ENCODE results near the gene LZTR1.
"Not testable (repeated sequence)": the region's sequence is repeated elsewhere in the genome, so short reads cannot be mapped to it uniquely, and the experiment has no call there.

LZTR1 gene

DNA sequence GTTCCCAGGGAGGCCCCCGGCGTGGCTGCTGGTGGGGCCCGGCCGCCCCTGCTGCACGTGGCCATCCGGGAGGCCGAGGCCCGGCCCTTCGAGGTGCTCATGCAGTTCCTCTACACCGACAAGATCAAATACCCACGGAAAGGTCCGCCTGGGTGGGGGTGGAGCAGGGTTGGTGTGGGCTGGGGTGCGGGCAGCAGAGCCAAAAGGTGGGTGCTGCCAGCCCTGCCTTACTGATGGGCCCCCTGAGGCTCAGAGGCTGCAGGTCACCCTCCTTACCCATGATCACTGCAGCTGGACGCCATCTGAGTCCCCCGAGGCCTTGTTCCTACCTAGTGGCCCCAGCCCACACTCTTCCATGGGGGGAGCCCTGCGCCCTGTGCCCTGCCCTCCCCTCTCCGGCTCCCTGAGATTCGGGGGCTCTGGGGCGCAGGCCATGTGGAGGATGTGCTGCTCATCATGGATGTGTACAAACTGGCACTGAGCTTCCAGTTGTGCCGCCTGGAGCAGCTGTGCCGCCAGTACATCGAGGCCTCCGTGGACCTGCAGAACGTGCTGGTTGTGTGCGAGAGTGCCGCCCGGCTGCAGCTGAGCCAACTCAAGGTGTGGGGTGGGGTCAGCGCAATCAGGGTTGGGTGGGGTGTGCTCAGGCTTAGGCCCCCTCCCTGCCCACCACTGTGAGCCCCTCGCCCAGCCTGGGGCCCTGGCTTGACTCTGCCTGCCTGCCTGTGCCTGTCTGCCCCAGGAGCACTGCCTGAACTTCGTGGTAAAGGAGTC, 12.2 kb downstream of the LZTR1 start:
- DNase-seq (ENCODE audit: insufficient read length, low spot score) (no peak), FAIRE-seq (no peak)

DNA sequence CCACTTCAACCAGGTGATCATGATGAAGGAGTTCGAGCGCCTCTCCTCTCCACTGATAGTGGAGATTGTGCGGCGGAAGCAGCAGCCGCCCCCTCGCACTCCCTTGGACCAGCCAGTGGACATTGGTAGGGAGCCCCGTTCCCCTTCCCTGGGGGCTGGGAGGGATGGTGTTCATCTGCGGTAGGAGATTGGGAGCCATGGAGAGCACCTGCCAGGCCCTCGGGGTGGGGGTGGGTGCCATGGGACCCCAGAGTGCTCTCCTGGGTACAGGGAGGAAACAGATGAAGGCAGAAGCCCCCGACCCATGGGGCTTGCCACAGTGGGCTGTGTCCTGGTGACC, 12.8 kb downstream of the LZTR1 start:
- DNase-seq (ENCODE audit: insufficient read length, low spot score) (no peak), FAIRE-seq (no peak)

DNA sequence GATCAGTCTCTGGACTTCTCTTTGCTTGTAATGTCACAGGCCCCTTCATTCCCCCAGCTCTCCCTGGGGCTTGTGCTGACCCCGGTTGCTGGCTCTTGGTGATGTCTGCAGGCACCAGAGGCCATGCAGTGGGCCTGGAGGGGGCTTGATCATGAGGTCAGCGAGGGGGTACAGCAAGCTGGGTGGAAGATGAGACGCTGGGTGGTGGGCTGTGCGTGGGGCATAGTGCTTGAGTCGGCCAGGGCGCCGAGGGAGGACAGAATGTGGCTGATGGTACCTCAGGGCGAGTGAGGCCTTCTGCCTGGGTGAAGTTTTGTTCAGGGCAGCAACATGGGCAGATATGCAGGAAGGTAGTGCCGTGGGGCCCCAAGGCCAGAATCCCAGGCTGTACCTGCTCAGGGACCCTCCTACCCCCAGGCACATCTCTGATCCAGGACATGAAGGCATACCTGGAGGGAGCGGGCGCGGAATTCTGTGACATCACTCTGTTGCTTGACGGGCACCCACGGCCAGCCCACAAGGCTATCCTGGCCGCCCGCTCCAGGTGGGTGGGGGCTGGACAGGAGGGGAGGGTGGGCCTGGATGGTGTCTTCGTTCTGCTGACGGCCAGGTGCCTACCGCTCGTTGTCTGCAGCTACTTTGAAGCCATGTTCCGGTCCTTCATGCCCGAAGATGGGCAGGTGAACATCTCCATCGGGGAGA, 13.4 kb downstream of the LZTR1 start:
- no peak for FAIRE-seq

DNA sequence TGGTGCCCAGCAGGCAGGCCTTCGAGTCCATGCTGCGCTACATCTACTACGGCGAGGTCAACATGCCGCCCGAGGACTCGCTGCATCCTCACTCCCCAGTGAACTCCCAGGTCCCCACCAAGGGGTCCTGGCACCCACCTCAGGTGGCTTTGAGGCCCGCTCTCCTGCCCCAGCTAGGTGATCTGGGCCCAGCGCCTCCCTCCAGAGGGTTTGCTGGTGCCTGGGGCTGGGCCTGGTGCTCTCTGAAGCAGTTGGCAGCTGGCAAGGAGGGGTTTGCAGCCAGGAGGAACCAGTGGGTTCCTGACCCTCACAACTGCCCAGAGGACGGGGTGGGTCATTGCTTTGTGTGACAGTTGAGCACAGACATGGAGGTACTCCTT, 13.9 kb downstream of the LZTR1 start:
- FAIRE-seq, result no peak
- DNase-seq (ENCODE audit: insufficient read length, low spot score), result no peak

More for the DNA sequence above, 13.4 kb downstream of the LZTR1 start:
- DNase-seq (ENCODE audit: insufficient read length, low spot score), result no peak

DNA sequence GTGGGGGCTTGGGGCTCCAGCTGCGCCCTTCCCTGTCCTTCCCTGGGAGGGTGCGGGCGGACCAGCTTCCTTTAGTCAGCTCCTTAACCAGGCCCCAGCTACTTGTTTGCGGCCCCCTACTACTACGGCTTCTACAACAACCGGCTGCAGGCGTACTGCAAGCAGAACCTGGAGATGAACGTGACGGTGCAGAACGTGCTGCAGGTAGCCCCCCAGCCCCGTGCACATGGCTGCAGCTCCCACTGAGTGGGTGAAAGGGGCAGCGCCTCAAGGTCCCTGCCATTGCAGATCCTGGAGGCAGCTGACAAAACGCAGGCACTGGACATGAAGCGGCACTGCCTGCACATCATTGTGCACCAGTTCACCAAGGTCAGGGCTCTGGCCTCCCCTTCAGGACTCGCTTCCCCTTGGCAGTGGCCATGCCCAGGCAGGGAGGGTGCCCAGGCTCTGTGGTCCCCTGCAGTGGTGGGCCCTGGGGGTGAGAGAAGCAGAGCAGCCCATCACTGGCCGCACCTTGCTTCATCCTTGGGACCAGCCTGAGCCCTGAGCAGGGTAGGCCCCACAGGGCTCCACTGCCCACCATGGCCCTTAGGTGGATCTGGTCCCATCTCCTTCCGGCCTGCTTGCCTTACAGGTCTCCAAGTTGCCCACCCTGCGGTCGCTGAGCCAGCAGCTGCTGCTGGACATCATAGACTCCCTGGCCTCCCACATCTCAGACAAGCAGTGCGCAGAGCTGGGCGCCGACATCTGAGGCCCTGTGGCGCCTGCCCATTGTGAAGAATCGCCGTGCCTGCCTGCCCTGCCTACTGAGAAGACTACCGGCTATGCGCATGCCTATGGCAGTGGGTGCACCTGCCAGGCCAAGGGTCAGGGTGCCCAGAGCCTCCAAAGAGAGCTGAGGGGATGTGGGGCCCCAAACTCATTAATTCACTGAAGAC, 14.8 kb downstream of the LZTR1 start:
- FAIRE-seq (no peak), DNase-seq (ENCODE audit: insufficient read length, low spot score) (no peak)

DNA sequence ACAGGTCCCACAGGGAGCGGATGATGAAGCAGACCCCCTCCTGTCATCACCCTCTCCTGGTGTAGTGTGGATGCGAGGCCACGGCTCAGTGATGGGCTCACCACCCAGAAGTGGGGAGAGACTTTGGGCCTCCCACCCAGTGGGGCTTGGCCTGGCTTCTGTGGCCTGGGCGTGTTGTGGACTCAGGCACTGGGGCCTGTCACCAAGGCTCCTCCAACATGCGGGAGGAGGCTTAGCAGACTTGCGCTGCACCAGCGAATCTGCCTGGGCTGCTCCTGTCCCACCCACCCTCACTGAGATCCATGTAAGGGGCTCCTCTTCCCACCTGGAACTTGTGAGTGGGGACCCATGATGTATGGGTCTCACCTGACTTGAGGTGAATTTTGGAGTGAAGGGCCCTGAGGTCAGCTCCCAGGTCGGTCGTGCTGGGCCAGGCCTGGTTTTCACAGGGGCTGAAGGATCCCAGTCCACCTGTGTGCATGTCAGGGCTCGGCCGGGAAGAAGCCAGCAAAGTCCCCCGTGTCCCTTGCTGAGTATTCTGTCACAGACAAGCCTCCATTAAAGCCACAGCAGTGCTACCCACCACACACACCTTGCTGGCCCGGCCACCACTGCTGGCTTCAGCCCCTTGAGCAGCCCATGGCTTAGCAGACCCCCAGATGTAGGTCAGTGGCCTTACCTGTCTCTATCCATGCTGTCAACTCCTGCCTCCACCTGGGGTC, 15.6 kb downstream of the LZTR1 start:
- no peak for DNase-seq (ENCODE audit: insufficient read length, low spot score)
- FAIRE-seq, result no peak

DNA sequence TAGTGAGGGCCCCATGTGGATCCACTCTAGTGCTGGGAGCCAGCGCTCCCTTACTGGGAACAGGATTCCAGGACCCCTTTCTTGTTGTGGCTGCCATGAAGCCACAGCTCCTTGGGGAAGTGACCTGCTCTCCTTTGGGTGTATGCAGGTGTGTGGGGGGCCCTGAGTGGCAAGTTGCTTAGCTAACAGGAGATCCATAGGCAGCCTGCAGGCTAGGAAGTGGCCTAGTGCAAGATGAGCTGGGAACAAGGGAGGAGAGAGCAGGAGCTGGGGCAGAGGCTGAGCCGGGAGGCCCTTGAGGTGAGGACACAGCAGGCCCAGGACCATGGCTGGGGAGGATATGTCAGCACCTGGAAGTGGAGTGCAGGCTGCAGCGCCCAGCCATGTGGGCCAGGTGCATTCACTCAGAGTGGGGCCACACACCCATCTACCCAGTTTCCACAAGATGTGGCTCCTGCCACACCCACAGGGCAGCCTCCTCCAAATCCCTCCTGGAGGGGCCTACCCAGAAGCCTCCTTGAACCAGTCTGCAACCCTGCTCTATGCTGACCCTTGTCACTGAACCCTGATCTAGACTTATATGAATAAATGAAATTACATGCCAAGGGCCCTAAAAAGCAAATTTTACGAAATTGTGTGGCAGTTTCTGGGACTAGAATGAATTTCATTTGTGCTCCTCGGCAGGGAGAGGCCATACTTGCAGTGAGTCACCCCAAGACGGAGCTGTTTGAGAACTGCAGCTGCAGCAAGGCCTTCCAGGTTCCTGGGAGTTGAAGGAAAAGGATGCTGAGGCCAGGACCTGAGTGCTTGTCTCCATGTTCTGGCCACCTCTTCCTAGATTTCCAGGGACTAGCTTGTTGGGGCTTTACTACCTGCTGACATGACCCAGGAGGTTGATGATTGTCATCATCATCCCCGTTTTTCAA, 16.6 kb downstream of the LZTR1 start:
- no peak for DNase-seq (ENCODE audit: insufficient read length, low spot score)
- no peak for FAIRE-seq

DNA sequence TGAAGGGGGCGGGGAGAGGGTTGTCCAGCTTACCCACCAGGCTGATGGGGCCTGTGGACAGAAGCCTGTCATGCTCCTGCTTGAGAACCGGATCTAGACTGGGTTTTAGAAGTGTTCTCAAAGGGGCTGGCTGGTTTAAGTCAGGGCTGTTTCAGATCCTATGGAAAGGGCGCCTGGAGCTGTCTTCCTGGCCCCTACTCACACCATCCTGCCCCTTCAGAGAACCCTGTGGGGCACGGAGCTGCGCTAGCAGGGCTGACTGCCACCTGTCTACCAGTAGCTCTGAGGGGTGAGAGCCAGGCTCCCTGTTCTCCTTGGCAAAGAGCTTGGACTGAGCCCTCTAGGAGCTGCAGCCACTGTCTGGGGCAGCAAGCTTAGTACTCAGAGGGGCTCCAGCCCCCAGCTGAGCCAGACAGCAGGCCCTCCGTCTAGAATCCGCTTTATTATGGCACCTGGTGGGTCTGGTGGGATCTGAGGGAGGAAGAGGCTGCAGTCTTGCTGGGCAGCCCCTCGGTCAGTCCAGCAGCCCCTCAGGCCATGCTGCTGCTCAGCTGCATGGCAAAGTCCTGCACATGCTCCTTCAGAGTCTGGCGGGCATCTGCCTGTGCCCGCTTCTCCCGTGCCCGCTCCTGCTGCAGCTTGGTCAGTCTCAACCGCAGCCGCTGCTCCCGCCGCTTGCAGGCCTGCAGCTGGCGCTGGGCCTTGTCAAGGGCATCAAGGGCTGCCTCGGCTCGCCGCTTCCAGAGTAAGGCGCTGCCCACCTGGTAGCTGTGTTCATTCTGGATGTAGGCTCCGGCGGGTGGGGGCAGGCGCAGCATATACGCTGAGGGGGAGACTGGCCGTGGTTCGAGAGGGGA, 17.5 kb downstream of the LZTR1 start:
- no peak for DNase-seq (ENCODE audit: insufficient read length, low spot score)
- FAIRE-seq, result no peak

DNA sequence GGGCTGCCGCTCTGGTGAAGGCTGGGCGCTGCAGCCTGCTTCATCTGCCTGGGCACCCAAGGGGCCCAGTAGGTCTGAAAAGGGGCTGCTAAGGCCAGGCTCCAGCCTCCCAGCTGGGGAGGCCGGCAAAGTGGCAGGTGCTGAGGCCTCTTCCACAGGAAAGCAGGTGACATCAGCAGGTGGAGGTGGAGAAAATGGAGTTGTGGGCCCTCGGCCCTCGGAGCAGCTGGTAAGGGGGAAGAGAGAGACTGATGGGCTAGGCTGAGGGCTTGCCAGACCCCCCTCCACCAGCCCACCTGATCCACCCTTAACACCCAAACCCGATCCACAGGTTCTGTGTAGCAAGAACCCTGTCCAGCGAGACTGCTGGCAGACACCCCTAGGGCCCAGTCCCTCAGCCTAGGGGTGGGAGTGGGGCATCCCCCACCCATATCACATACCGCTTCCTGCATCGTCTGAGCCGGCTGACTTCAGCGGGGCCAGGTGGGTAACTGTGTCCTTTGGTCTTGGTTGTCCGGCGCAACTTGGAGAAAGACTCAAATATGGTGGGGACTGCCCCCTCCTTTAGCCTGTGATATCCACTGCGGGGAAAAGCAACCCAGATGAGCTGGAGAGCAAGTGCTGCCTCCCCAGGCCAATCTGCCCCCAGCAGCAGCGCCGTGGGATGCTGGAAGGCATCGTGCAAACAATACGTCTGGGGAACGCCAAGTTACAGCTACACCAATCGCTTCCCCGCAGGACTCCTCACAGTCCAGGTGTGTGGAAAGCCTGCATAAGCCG, 18.3 kb downstream of the LZTR1 start:
- no peak for DNase-seq (ENCODE audit: insufficient read length, low spot score)
- peak; percentile 37 for FAIRE-seq

DNA sequence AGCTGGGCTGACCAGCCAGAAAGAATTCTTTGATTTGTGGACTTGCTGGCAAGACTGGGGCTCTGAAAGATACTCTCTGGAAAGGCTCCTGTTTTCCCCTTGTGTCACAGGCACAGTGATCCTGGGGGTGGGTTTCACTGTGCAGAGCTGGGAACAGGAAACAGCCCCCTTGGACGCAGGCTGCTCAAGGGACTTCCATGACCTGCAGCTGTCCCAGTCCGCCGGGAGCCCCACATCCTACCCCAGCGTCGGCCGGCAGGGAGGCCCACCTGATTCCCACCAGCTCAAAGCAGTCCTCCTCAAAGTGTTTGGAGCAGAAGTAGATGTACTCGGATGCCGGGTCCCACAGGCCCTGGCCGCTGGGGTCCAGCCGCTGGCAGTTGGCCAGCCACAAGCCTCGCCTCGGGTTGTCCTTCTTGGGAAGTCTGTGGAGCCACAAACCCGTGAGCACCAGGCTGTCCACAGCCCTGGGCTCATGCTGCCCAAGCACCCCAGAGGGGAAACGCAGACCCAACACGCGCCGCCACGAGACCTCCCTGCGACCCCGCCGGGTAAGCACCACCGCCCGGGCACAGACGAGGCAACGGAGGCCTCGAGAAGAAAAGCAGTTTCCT, 19.0 kb downstream of the LZTR1 start:
- peak; percentile 26 for FAIRE-seq

DNA sequence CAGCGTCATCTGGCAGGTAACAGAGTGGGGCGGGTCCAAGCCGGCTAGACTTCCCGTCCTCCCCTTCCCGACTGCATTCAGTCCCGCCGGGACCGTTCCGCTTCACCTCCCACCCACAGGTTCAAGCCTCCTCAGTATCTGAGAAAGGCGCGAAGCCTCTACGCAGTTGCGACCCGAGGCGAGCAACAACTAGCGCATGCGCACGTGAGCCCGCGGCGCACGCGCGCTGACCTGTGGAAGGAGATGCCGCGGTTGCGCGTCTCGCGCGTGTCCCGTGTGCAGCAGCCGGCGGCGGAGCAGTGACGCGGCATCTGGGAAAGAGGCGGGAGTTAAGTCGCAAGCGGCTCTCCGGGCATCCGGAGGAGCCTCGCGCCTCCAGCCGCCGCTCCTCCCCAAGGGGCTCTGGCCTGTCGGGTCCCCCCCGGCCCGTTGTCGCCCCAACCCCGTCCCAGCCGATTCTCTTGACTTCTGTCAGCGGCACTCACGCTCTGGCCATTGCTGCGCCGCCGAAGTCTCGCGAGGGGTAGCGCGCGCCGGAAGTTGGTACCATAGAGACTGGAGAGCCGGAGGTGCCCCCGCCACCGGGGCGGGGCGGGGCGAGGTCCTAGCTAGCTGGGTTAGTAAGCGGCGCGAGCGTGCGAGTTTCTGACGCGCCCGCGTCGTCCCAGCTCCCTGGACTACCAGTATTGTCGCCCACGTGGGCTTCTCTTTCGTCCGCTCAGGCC, 19.7 kb downstream of the LZTR1 start, which contains the start of gene THAP7:
TSS of gene THAP7 (minus strand) at position 518 of the 725 bp plus-strand sequence. CDS start at position 311, 207 bp downstream.
- peak; percentile 89 for FAIRE-seq
- DNase-seq (ENCODE audit: insufficient read length, low spot score), result peak; percentile 92

More for the DNA sequence above, 19.0 kb downstream of the LZTR1 start:
- no peak for DNase-seq (ENCODE audit: insufficient read length, low spot score)

DNA sequence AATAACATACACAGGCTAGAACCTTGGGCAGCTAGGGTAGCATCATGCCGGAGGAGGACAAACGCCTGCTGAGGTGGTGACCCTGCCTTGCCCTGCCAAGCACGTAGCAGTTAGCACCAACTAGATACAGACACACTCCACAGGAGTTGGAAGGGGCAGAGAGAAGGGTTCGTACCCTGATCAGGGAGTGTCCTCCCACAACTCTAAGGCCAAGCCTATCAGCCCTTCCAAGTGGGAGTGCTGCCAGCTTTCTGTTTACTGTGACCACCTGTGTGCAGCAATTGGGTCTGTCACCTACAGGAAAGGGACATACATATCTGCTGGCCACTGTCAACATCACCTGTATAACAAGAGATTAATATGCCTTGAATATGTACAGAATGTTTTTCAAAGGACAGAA, 21.7 kb downstream of the LZTR1 start:
- FAIRE-seq (no peak), DNase-seq (ENCODE audit: insufficient read length, low spot score) (no peak)

DNA sequence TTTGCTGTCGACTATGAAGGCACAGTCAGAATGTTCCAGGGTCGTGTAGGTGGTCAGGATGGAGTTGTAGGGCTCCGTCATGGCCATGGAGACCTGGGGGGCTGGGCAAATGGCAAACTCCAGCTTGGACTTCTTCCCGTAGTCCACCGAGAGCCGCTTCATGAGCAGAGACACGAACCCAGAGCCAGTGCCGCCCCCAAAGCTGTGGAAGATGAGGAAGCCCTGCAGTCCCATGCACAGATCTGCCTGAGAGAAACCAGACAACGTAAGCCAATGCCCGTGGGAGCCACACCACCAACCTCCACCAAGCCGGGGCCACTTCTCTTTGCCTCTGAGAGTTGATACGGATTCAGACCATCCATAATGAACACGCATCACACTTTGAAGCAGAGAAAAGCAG, 27.1 kb downstream of the LZTR1 start:
- DNase-seq (ENCODE audit: insufficient read length, low spot score); FAIRE-seq: not testable (repeated sequence)

DNA sequence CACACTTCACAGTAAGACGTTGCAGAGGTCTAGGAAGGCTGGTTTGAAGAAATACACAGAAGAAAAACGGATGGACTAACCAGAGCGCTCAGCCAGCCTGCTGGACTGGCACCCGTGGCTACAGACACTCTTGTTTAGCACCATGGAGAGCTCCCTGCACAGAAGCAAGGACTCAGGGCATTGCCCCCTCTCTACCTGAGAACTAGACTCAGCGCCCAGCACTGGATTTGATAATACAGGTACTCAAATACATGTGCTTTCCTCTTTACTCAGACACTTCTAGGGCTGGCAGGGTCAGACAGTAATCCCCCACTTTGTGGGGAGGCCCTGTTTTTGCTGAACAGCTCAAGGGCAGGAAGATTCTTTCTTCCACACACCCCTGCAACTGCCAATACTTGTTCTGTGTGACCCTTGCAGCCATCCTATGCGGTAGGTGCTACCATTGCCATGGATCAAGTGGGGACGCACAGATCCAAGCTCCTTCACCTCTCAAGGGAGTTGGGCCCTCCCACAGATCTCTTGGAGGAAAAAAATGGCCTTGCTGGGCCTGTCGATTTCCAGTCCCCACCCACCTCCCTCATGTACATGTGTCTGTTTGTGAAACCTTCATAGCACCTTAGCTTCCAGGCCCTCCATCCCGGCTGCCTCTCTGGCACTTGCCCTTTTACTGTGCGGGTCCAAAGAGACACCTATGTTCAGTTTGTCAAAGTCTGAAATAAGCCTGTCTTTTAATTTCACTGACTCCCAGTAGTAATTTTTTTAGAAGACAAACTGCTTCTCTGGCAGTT, 27.7 kb downstream of the LZTR1 start:
- DNase-seq (ENCODE audit: insufficient read length, low spot score), result no peak
- FAIRE-seq, result no peak

DNA sequence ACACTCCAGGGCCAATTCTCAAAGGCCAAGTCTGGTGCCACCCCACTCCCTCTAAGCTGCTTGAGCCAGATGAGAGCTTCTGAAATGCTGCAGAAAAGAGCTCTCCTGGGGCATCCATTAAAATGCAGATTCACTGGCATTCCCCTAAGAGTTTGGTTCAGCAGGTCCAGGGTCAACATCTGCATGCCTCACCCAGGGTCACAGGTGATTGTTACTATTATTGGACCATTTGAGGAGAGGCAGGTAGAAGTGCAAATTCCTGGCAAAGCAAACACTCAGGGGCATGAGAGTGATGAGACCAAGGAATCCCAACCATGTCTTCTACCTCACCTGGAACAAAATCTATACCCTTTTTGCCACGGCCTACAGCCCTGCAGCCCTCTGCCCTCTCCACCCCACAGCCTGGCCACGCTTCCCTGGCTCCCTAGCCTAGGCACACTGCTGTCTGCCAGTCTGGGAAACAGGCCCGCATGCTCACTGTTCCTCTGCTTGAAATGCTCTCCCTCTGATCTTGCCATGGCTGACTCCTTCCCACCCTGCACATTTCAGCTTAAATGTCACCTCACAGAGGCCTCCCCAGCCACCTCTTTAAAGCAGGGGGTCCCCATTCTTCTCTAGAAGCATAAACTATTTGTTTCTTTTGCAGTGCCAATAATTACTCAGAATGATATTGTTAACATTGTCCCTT, 28.5 kb downstream of the LZTR1 start:
- no peak for FAIRE-seq
- DNase-seq (ENCODE audit: insufficient read length, low spot score), result no peak
